K562 (cell line): ENCODE data around the gene ZNF506. TPM values are rescaled to one million over a fixed set of nuclear protein-coding genes. Genes with fewer than 3 reads are reported as not detected.
"Not testable (repeated sequence)": the region's sequence is repeated elsewhere in the genome, so short reads cannot be mapped to it uniquely, and the experiment has no call there.

Experiments
- ATAC-seq: fragments of 200-7000 bp; cut with Tn5 transposase; 3 replicates; pipeline ENCODE4 v1.9.1; 2020; ENCODE audit warnings: moderate library complexity
- BruUV-seq: library from RNA; stranded (reverse); fragments of 400-500 nt; replicated peaks from 2 replicates; lab custom pipeline; 2021; lab: Mats Ljungman, UMichigan
- CTCF ChIA-PET: fragments of 300-600 bp; formaldehyde crosslinking; extraction: SDS; loops from one replicate; lab custom pipeline; 2021; ENCODE audit warnings: low intra/inter-chr PET ratio; lab: Yijun Ruan, JAX
- POLR2A ChIA-PET: fragments of 300-600, 350-650 bp; sonication (Branson Sonifier 250); formaldehyde crosslinking; extraction: SDS; loops from one replicate; lab custom pipeline; 2021; ENCODE audit warnings: antibody characterized with exemption, inconsistent platforms; lab: Yijun Ruan, JAX
- DNase-seq, 4 experiments: peaks; one replicate each; pipeline versions ENCODE4 v3.0.0 to v3.0.0-alpha.2; 2011 to 2018; ENCODE audit warnings: low spot score in 3 of 4, mixed read lengths in 3 of 4; ENCODE audit errors: extremely low read depth in 1 of 4
- FAIRE-seq: peaks from 2 replicates; lab custom pipeline; 2011; peaks lifted over from hg19 to GRCh38; lab: Jason Lieb, UNC
- H2AFZ ChIP-seq: 2 replicates; pipeline ENCODE4 v1.6.0; 2011; ENCODE audit warnings: low read depth, low read length, control low read depth, inconsistent platforms
- H3K27ac ChIP-seq: fragments of 200-600 bp; 3 replicates; pipeline ENCODE4 v1.8.0; 2011; ENCODE audit warnings: low read depth, mild to moderate bottlenecking, control low read depth, inconsistent platforms, low read length, moderate library complexity, mixed read lengths; ENCODE audit errors: extremely low read depth
- H3K27me3 ChIP-seq, 2 experiments: fragments of 300-600 bp in 1 of 2; 2 replicates in 1 of 2; 3 replicates in 1 of 2; pipeline versions ENCODE4 v1.6.0 to v1.8.0; 2011; ENCODE audit warnings: inconsistent platforms in 2 of 2, low read length in 2 of 2, mild to moderate bottlenecking in 1 of 2, mixed read lengths in 1 of 2, moderate library complexity in 1 of 2; ENCODE audit not compliant: control insufficient read depth in 2 of 2, insufficient read depth in 2 of 2
- H3K36me3 ChIP-seq: fragments of 300-600 bp; 3 replicates; pipeline ENCODE4 v1.8.0; 2011; ENCODE audit warnings: mild to moderate bottlenecking, low read length, inconsistent platforms; ENCODE audit not compliant: control insufficient read depth, insufficient read depth
- H3K4me1 ChIP-seq, 2 experiments: fragments of 200-600 bp in 1 of 2; replicated peaks in 1 of 2; 2 replicates in 1 of 2; 3 replicates in 1 of 2; pipeline versions ENCODE4 v1.5.1 to v1.8.0; 2011; ENCODE audit warnings: inconsistent platforms in 2 of 2, low read length in 2 of 2, mild to moderate bottlenecking in 1 of 2, mixed read lengths in 1 of 2, moderate library complexity in 1 of 2; ENCODE audit not compliant: control insufficient read depth in 2 of 2, insufficient read depth in 2 of 2
- H3K4me2 ChIP-seq: 2 replicates; pipeline ENCODE4 v1.6.1; 2011; ENCODE audit warnings: low read length, control low read depth, inconsistent platforms, mixed read lengths; ENCODE audit not compliant: insufficient read depth
- H3K4me3 ChIP-seq: fragments of 200-600 bp; sonication (generic), shearing (Covaris generic); 2 replicates; pipeline ENCODE4 v1.5.1; 2016; ENCODE audit warnings: control low read depth, inconsistent platforms
- H3K79me2 ChIP-seq: fragments of 200-600 bp; 3 replicates; pipeline ENCODE4 v1.8.0; 2011; ENCODE audit warnings: low read length, inconsistent platforms; ENCODE audit not compliant: control insufficient read depth, insufficient read depth
- H3K9ac ChIP-seq, 2 experiments: 2 replicates each; pipeline versions ENCODE4 v1.6.0 to v1.6.1; 2011; ENCODE audit warnings: low read depth in 2 of 2, low read length in 2 of 2, control low read depth in 1 of 2, inconsistent platforms in 1 of 2, mild to moderate bottlenecking in 1 of 2, mixed read lengths in 1 of 2; ENCODE audit not compliant: insufficient read depth in 1 of 2
- H3K9me1 ChIP-seq: one replicate; pipeline ENCODE4 v1.6.0; 2011; ENCODE audit warnings: inconsistent platforms, mild to moderate bottlenecking, low read length, moderate library complexity; ENCODE audit not compliant: control insufficient read depth, insufficient read depth
- H3K9me3 ChIP-seq: replicated peaks from 2 replicates; pipeline ENCODE4 v1.5.1; 2011; ENCODE audit warnings: low read depth, low read length, inconsistent platforms; ENCODE audit not compliant: control insufficient read depth, insufficient read depth
- H4K20me1 ChIP-seq: replicated peaks from 2 replicates; pipeline ENCODE4 v1.6.1; 2011; ENCODE audit warnings: low read length, inconsistent platforms, mixed read lengths; ENCODE audit not compliant: control insufficient read depth, insufficient read depth
- CHD4 ChIP-seq: fragments of 200-600 bp; sonication (generic); IDR thresholded peaks from 3 replicates; pipeline ENCODE4 v1.6.1; 2012; ENCODE audit warnings: low read depth, mild to moderate bottlenecking, mixed read lengths, low read length, inconsistent platforms; ENCODE audit not compliant: insufficient read depth, insufficient replicate concordance, poor library complexity, severe bottlenecking
- WGBS: fragments of 100-300 bp; shearing (Covaris generic); methylation state at CpG from one replicate; pipeline ENCODE4 v1.1.6; 2016; ENCODE audit warnings: low coverage, mixed read lengths; ENCODE audit not compliant: insufficient coverage; ENCODE audit errors: missing lambda C conversion rate; 5-methylcytosine and 5-hydroxymethylcytosine counted together
- in situ Hi-C: fragments of 300-500 bp; cut with MboI; formaldehyde crosslinking; loops from 4 replicates; pipeline ENCODE4 v1.15.0; 2018; ENCODE audit warnings: inconsistent platforms, mixed read lengths
- intact Hi-C: fragments of 100-400 bp; cut with micrococcal nuclease; formaldehyde crosslinking; loops from 2 replicates; pipeline ENCODE4 v1.14.2; 2022
- polyA plus RNA-seq, 8 experiments: library from polyadenylated mRNA; depleted of rRNA in 4 of 8; stranded (reverse) in 5 of 8; unstranded in 3 of 8; fragments of >200 nt; fragmentation: Nextera tagmentation in 2 of 8; fragmentation: Illumina TruSeq in 1 of 8; extraction: Ambion mirVana in 2 of 8; extraction: Trizol in 1 of 8; gene quantifications; 2 replicates each; pipeline versions ENCODE4 v1.2.1 to v1.2.3, GENCODE V29; 2011 to 2014; ENCODE audit warnings: inconsistent platforms in 1 of 8, missing spikeins in 1 of 8
- total RNA-seq, 7 experiments: library from RNA; depleted of rRNA in 6 of 7; stranded (reverse); fragments of >200 nt in 6 of 7; fragmentation: Illumina TruSeq in 2 of 7; extraction: Trizol in 2 of 7; gene quantifications; 2 replicates each; pipeline versions ENCODE4 v1.2.1 to v1.2.3, GENCODE V29; 2011 to 2021; ENCODE audit warnings: low replicate concordance in 1 of 7
- TF ChIP-seq, protein P1 (sequence below): fragments of 450-650 bp; IDR thresholded peaks from 2 replicates; pipeline ENCODE4 v1.6.1; 2016

ZNF506 gene
- total and polyA plus RNA-seq, 9 of the 15 experiments (the other 6 are each of a cell fraction or from before 2014, with no cell fraction given): 0.03 to 0.44 (median 0.14) TPM; not detected in 2

DNA sequence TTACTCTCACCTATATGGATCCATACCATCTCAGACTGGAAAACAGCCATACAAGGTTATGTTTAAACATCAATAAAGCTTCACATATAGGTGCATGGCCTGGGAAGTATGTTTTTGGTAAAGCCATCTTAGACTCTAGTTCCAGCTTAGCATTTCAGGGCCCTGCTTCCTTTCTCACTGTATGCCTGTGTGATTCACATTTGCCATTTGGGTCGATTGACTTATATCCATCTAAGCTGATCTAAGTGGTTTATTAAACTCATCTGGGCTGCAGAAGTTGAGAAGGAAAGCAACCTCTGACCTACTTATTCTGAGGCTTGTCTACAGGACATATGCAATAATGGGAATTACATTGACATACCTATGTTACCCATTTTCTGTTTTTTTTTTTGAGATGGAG is 33.5 kb downstream of the ZNF506 start (continued):
- TF ChIP-seq CHD4: no peak
- TF ChIP-seq, protein P1, sequence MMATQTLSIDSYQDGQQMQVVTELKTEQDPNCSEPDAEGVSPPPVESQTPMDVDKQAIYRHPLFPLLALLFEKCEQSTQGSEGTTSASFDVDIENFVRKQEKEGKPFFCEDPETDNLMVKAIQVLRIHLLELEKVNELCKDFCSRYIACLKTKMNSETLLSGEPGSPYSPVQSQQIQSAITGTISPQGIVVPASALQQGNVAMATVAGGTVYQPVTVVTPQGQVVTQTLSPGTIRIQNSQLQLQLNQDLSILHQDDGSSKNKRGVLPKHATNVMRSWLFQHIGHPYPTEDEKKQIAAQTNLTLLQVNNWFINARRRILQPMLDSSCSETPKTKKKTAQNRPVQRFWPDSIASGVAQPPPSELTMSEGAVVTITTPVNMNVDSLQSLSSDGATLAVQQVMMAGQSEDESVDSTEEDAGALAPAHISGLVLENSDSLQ: no peak

DNA sequence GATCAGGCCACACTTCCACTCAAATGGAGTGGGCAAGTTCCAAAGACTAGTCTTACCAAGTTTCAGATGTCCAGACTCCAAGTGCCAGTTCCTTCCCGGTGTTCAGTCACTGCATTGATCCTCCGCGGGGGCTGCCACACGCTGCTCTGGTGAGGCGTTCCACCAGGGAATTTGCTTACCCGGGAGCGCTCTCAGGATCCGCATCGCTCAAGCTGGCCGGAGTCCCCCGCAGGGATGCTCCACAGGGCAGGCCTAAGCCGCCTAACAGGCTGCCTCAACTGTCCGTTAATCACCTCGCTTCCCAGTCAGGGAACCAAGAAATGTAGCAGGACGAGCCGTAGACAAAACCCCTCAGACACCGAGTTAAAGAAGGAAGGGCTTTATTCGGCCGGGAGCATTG is 36.1 kb downstream of the ZNF506 start:
- CTCF ChIA-PET, H3K4me2 ChIP-seq, H3K9ac ChIP-seq, H3K4me1 ChIP-seq, FAIRE-seq, intact Hi-C loops, H3K27me3 ChIP-seq, BruUV-seq, ATAC-seq, H2AFZ ChIP-seq, H4K20me1 ChIP-seq, H3K27ac ChIP-seq, H3K9me1 ChIP-seq, H3K4me3 ChIP-seq, H3K9me3 ChIP-seq, DNase-seq, in situ Hi-C loops, H3K79me2 ChIP-seq: not testable (repeated sequence)
- H3K36me3 ChIP-seq: peaks cover 14% of the 10 kb centered on the region; the same call in 2 of the 3 replicates
- POLR2A ChIA-PET: interaction anchor here (1.2 kb wide), 1 partner anchor 27 kb away, joined by 4 read pairs; no protein-coding TSS in a partner anchor
- 95% methylated on average over 16 of the region's 19 CpGs for WGBS
